PC-3 (cell line): Measurements from ENCODE around the gene MED22. TPM values are rescaled to one million over a fixed set of nuclear protein-coding genes. Genes with fewer than 3 reads are reported as not detected.
A peak's percentile ranks its signal among the peaks of the same experiment; 100 is the strongest.

Source experiments
- ATAC-seq: fragments of 200-7000 bp; cut with Tn5 transposase; 2 replicates; pipeline ENCODE4 v1.9.1; 2020; ENCODE audit warnings: mild to moderate bottlenecking, moderate library complexity
- BruUV-seq: library from RNA; stranded (reverse); fragments of 400-500 nt; replicated peaks from 2 replicates; lab custom pipeline; 2021; lab: Mats Ljungman, UMichigan
- CTCF ChIA-PET: fragments of 300-600 bp; sonication (Branson Sonifier 250); formaldehyde crosslinking; loops from one replicate; lab custom pipeline; 2022; ENCODE audit warnings: antibody characterized with exemption; lab: Charles Lee
- POLR2A ChIA-PET: fragments of 300-600 bp; sonication (Branson Sonifier 250); formaldehyde crosslinking; loops from one replicate; lab custom pipeline; 2022; ENCODE audit warnings: antibody characterized with exemption; ENCODE audit not compliant: unreplicated experiment; lab: Charles Lee
- DNase-seq: peaks from one replicate; pipeline ENCODE4 v3.0.0-alpha.2; 2015
- H2AFZ ChIP-seq: fragments of 300-600 bp; sonication (generic); 2 replicates; pipeline ENCODE4 v1.6.0; 2016; ENCODE audit warnings: antibody characterized with exemption, low read length
- H3F3A ChIP-seq: fragments of 300-600 bp; sonication (generic); one replicate; pipeline ENCODE4 v1.6.0; 2017; ENCODE audit warnings: antibody characterized with exemption, low read length, control low read depth, mild to moderate bottlenecking; ENCODE audit not compliant: unreplicated experiment
- H3K27ac ChIP-seq: fragments of 300-600 bp; sonication (generic); 2 replicates; pipeline ENCODE4 v1.5.1; 2016; ENCODE audit warnings: mild to moderate bottlenecking, low read length
- H3K27me3 ChIP-seq: fragments of 300-600 bp; sonication (generic); 2 replicates; pipeline ENCODE4 v1.6.1; 2016; ENCODE audit warnings: low read length, mixed read lengths
- H3K36me3 ChIP-seq: fragments of 300-600 bp; sonication (generic); 2 replicates; pipeline ENCODE4 v1.6.1; 2016; ENCODE audit warnings: low read depth, mixed run types, low read length, mixed read lengths
- H3K4me1 ChIP-seq: fragments of 300-600 bp; sonication (generic); 2 replicates; pipeline ENCODE4 v1.5.1; 2016; ENCODE audit warnings: low read length; ENCODE audit not compliant: insufficient read depth
- H3K4me2 ChIP-seq: fragments of 300-600 bp; sonication (generic); 2 replicates; pipeline ENCODE4 v1.6.0; 2016; ENCODE audit warnings: low read length
- H3K4me3 ChIP-seq: fragments of 300-600 bp; sonication (generic); 2 replicates; pipeline ENCODE4 v1.5.1; 2016; ENCODE audit warnings: mild to moderate bottlenecking, low read length, mixed read lengths
- H3K79me2 ChIP-seq: fragments of 300-600 bp; sonication (generic); 2 replicates; pipeline ENCODE4 v1.6.1; 2017; ENCODE audit warnings: low read length, mixed read lengths
- H3K9ac ChIP-seq: fragments of 300-600 bp; sonication (generic); 2 replicates; pipeline ENCODE4 v1.6.0; 2016; ENCODE audit warnings: mild to moderate bottlenecking, low read length
- H3K9me2 ChIP-seq: fragments of 300-600 bp; sonication (generic); replicated peaks from 2 replicates; pipeline ENCODE4 v1.6.1; 2016; ENCODE audit warnings: mixed run types, low read length, mixed read lengths
- H3K9me3 ChIP-seq: fragments of 300-600 bp; sonication (generic); 2 replicates; pipeline ENCODE4 v1.6.1; 2016; ENCODE audit warnings: low read length, mixed read lengths
- H4K20me1 ChIP-seq: fragments of 300-600 bp; sonication (generic); 2 replicates; pipeline ENCODE4 v1.6.1; 2016; ENCODE audit warnings: low read length, mixed read lengths
- CTCF ChIP-seq: fragments of 300-600 bp; sonication (generic); conservative IDR thresholded peaks from 2 replicates; pipeline ENCODE4 v1.5.1; 2017; ENCODE audit warnings: antibody characterized with exemption, low read depth, mild to moderate bottlenecking, low read length
- EZH2 ChIP-seq: fragments of 300-600 bp; sonication (generic); IDR thresholded peaks from one replicate; pipeline ENCODE4 v1.6.1; 2017; ENCODE audit warnings: antibody characterized with exemption, mild to moderate bottlenecking, low read length; ENCODE audit not compliant: unreplicated experiment
- EZH2phosphoT487 ChIP-seq: fragments of 300-600 bp; sonication (generic); IDR thresholded peaks from 2 replicates; pipeline ENCODE4 v1.6.1; 2018; ENCODE audit warnings: mild to moderate bottlenecking, antibody characterized with exemption, low read length, borderline replicate concordance
- intact Hi-C: fragments of 100-400 bp; cut with micrococcal nuclease; formaldehyde crosslinking; loops from 2 replicates; pipeline ENCODE4 v1.9.0; 2023
- total RNA-seq: library from RNA; depleted of rRNA; stranded (reverse); fragments of >200 nt; gene quantifications from 2 replicates; pipeline ENCODE4 v1.2.3, GENCODE V29; 2014

MED22 gene
- total RNA-seq, 1 experiment from 2014 or later, result 20.5 TPM

DNA sequence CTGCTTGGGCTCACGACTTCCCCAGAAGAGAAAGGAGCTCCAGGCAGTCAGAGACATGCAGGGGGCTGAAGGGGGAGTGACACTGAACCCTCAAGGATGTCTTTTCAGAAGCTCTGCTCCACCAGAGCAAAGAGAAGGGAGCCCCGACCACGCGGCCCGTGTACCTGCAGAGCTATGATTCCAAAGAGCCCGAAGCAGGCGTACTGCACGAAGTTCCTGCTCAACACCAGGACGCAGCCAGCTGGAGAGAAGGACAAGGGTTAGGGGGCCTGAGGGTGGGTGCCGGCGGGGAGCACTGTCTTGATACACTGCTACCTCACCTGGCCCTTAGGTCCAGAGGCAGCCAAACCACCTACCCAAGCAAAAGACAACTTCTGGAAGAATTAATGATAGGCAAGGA is 18.5 kb upstream of the MED22 start:
- Histone ChIP-seq H3K9me3 (no peaks in the 10 kb centered on the region), H3K27me3 (no peaks in the 10 kb centered on the region), H3K9me2 (no peaks in the 10 kb centered on the region), H3K27ac (no peak overlapping the region), H3K4me2 (no peak overlapping the region), H2AFZ (no peak overlapping the region), H3K9ac (no peak overlapping the region), H3K4me1 (peaks cover 8% of the 10 kb centered on the region; the same call in 1 of the 2 replicates), H3K36me3 (peaks cover 16% of the 10 kb centered on the region; the same call in 1 of the 2 replicates), H3K79me2 (peaks cover 47% of the 10 kb centered on the region), H4K20me1 (peaks cover 21% of the 10 kb centered on the region; the same call in 1 of the 2 replicates), H3K4me3 (no peak overlapping the region), H3F3A (no peaks in the 10 kb centered on the region)
- ChIA-PET POLR2A (no interaction called here), CTCF (no interaction called here)
- intact Hi-C loops, result no loop called here
- TF ChIP-seq EZH2 (no peak), EZH2phosphoT487 (no peak), CTCF (no peak)
- no TSS peak for BruUV-seq
- DNase-seq (no peak), ATAC-seq (no peak)

DNA sequence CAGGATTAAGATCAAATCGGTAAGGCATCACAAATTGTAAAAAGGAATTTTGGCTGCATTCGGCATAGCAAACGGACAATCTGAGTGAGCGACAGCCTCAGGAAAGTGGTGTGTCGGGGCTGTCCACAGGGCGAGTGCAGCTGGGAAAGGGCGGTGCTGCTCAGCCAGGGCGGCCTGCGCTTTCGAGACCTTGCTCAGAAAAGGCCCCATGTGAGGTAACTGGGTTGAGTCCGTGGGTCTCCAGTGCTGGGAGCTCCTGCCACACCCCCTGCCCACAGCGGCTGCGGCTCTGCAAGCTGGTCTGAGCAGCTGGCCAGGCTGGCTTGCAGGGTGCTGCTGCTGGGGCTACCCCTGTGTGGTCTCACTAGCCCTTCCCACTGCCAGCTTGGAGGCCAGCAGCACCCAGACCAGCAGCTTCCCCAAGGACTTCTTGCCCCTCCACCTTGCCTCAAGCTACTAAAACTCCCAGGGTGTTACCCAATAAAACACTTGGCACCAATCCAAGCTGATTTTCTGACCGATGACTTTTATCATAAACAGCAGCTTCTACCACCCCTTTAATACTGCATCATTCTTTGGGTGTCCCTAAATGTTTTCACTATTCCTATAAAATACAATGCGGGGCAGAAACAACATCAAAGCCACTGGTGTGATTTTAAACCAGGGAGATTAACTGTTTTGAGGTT is 14.6 kb upstream of the MED22 start:
- Histone ChIP-seq H3K79me2 (peaks cover 24% of the 10 kb centered on the region), H3F3A (no peaks in the 10 kb centered on the region), H3K27ac (no peak overlapping the region), H3K4me2 (no peak overlapping the region), H3K4me1 (peaks cover 6% of the 10 kb centered on the region), H3K9me2 (no peaks in the 10 kb centered on the region), H4K20me1 (no peaks in the 10 kb centered on the region), H2AFZ (no peak overlapping the region), H3K27me3 (no peaks in the 10 kb centered on the region), H3K9me3 (no peaks in the 10 kb centered on the region), H3K36me3 (peaks cover 19% of the 10 kb centered on the region), H3K4me3 (no peak overlapping the region), H3K9ac (no peak overlapping the region)
- CTCF ChIA-PET, result no interaction called here
- POLR2A ChIA-PET, result no interaction called here
- no peak for TF ChIP-seq CTCF
- no peak for TF ChIP-seq EZH2phosphoT487
- TF ChIP-seq EZH2, result no peak
- intact Hi-C loops, result no loop called here
- TSS peak; percentile 27 for BruUV-seq
- ATAC-seq, result no peak
- no peak for DNase-seq

- TF ChIP-seq EZH2phosphoT487 (no peak), EZH2 (no peak), CTCF (no peak)
- Histone ChIP-seq H2AFZ (no peak overlapping the region), H3K9ac (no peak overlapping the region), H3K9me3 (no peaks in the 10 kb centered on the region), H3K27ac (no peak overlapping the region), H3F3A (no peaks in the 10 kb centered on the region), H3K4me3 (no peak overlapping the region), H3K27me3 (no peaks in the 10 kb centered on the region), H3K79me2 (peaks cover 25% of the 10 kb centered on the region), H3K4me1 (peaks cover 11% of the 10 kb centered on the region), H4K20me1 (no peaks in the 10 kb centered on the region), H3K36me3 (peaks cover 19% of the 10 kb centered on the region), H3K9me2 (no peaks in the 10 kb centered on the region), H3K4me2 (no peak overlapping the region)
- intact Hi-C loops, result no loop called here
- no peak for DNase-seq
- ChIA-PET POLR2A (no interaction called here), CTCF (no interaction called here)
- ATAC-seq, result no peak
- BruUV-seq, result no TSS peak
Measured at GRCh38 chr9:133361507-133362092, 13.7 kb upstream of the MED22 start.
